Cardiac septum (tissue), 1 donor: ENCODE results near the gene GGTLC3. TPM values are rescaled to one million over a fixed set of nuclear protein-coding genes. Genes with fewer than 3 reads are reported as not detected.
"Not testable (repeated sequence)": the region's sequence is repeated elsewhere in the genome, so short reads cannot be mapped to it uniquely, and the experiment has no call there.

ENCODE experiments used
- DNase-seq: peaks from one replicate; pipeline ENCODE4 v3.0.0-alpha.2; 2020; ENCODE audit warnings: low spot score
- intact Hi-C: fragments of 100-400 bp; cut with DNase I; formaldehyde crosslinking; loops from one replicate; pipeline ENCODE4 v1.14.0; 2022
- long read RNA-seq: library from polyadenylated mRNA; unstranded; transcript quantifications from one replicate; pipeline ENCODE4 v2.0.0, GENCODE V29; 2021
- total RNA-seq: library from RNA; stranded (reverse); fragmentation: NEBNext Ultra II Directional; extraction: Animal tissue kit (Norgen Biotek cat#: 25700); gene quantifications from one replicate; pipeline ENCODE4 v1.2.1, GENCODE V29; 2021
- donor health status: DM: no; HTN: no; CAD: no.

The GGTLC3 gene
- not detected for total RNA-seq
- long read RNA-seq: 0 reads

DNA sequence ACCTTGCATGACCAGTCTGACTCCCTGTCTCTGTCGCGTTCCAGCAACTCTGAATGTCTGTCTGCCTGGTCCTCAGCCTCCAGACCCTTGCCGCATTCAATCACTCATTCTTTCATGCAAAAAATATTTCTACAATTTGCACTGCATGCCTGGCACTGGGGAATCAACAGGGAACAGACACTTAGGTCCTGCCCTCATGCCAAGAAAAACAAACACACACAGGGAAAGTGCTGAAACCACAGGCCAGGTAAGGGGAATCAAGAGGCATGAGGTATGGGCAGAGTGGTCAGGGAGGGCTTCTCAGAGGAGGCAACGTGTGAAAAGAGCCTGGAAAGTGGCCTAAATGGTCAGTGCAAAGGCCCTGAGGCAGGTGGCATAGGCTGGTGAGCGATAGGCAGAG is at the start of gene GGTLC3:
TSS of gene GGTLC3 (minus strand) at position 101 of the 400 bp plus-strand sequence. CDS start 264 bp downstream, outside the sequence.
- intact Hi-C loops, DNase-seq: not testable (repeated sequence)

DNA sequence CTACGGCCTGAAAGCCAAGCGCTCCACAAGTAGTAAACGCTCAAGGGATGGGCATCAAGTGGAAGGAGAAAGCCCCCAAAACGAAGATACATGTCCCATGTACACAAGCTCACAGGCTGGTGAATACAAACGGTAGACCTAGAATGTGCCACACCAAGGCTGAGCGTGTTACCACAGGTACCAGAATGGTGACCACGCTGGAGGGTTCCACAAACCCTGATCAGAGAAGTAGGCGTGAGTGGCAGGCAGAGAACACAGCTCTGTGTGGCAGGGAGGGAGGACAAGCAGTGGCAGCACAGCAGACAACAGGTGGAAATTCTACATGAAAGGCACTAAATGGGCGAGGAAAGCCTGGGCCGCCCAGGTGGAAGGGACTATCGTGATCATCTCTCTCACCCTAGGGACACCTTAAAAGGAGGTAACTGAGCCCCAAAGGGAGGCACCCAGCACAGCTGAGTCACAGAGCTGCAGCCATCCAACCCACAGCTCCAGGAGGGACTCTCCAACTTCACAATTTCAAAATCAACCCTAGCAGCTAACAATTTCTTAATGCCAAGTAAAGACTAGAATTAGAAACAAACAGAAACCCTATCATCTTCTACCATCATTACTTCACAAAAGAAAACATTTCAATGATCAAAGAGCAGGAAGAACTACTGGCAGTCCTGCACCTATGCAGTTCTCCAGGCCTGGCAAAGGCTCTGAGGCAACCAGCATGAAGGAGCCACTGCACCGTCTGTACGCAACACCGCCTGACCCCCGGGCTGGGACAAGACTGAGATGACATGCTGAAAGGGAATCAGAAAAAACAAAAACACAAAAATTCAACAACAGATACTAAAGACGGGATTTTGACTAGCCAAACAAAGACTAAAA is 42.4 kb upstream of the GGTLC3 start:
- DNase-seq, intact Hi-C loops: not testable (repeated sequence)

DNA sequence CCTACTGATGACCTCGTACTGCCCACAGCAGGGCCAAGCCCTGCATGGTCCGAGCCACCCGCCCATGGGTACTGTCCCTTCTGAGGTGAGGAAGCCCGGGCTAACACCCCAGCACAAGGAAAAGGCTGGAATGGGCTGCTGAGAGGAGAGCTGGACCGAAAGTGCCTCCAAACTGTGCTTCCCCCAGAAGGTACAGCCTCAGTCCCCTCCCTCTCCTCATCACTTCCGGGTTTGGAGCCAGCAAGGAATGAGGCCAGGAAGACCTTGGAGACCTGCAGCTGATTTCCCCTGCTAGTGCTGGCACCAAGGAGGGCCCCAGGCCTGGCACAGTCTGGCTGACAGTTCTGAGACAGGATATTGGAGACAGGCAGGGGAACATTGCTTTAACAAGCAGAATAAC is 41.0 kb upstream of the GGTLC3 start:
- DNase-seq, intact Hi-C loops: not testable (repeated sequence)

DNA sequence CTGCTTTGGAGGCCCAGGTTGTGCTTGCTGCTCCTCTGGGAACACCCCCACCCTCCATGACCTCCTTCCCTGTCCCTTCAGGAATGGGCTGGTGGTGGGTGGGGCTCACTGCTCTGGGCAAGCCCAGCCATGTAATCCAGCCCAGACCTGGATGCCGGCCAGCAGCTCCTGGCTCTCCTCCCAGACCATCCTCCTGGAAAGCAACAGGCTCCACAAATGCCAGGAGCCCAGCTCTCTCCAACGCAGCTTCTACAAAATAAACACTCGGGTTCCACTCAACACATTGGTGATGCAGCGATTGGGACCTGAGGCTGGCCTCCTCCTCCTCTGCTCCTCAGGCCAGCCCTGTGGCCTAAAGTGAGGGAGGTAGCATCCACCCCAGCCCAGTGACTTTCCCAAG is 40.6 kb upstream of the GGTLC3 start:
- DNase-seq: not testable (repeated sequence)

DNA sequence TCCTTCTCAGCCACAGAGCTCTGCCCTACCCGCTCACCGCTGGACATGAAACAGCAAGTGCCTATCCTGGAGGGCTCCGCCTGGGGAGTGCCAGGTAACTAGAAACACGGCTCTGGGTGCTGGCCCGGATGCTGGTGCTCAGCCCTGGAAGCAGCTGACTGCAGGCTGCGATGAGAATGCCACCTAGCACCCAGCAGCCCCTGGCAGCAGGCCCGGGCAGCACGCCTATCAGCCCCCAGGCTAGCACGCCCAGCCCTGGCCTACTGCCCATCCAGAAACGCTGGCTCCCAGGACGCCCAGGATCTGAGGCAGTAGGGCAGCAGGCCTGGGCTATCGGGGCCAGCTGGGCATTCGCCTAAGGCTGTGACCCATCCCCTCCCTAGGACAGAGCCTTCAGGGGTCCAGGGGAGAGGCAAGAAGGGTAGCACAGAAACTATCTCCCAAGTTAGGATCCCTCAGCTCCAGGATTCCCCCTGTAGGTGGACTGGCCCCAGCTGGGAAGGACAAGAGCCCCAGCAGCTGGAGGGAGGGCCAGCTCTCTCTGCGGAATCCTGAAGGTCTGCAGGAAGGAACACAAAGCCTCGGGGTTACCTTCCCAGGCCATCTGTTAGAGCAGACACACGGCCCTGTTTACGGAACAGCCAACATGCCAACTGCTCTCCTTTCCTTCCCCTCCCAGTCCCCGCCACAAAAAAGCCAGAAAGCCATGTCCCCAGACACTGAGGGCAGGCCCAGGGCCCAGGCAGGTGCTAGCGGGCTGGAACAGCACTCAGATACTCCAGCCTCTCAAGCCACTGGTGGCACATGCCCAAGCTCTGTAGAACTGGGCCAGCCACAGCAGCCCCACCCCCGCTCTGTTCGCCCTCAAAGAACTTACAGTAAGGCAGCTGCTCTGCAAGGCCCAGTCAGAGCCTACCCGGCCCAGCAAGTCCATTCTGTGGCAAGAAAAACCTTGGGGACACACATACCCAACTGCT is 36.6 kb upstream of the GGTLC3 start:
- intact Hi-C loops, DNase-seq: not testable (repeated sequence)

More for the DNA sequence above, 40.6 kb upstream of the GGTLC3 start:
- intact Hi-C loops: not testable (repeated sequence)

DNA sequence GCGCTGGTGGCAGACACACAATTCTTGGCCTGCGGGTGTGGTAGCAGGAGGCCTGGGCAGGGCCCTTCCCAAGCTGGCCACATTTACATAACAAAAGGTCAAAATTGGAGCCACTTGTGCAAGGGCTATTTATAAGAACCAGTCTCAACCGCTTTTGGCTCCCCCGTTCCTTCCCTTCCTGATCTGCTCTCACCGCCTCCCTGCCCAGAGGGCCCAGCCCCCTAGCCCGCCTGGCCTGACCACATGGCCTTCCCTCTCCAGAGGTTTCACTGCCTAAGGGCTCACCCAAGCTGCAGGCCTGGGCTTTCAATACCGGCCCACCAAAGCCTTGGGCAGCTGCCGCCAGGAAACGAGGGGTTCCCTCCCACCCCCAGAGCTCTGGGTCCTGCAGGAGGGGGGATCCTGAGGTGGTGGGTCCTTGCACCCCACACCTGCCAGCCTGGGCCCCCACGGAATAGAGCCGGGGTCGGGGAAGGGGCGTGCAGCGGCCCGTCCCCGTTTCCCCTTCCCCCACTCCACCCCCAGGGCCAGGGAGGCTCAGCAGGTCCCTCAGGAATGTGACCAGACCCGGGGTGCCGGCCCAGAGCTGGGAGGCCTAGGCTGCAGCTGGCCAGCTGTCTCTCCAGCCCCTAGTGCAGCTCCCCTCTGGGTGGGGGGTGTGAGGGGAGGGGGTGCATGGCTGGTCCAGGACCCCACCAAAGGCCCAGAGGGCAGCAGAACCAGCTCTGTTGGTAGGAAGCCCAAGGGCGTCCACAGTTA is 35.1 kb upstream of the GGTLC3 start:
- DNase-seq: not testable (repeated sequence)

DNA sequence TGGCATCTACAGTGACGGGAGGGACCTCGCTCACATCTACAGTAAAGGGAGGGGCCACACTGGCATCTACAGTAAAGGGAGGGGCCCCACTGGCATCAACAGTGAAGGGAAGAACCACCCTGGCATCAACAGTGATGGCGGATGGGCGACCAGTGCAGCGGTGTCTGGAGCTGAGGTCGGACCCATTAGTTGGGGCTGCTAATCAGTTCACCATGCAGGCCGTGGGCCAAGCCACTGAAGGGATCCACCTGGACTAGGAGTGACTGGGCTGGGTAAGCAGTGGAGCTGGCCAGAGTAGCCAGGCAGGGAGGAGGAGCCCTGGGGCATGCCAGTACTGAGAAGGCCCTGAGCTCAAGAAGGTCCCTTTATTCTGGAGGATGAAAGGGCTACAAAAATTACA is 33.1 kb upstream of the GGTLC3 start:
- not testable (repeated sequence) for DNase-seq

More for the DNA sequence above, 35.1 kb upstream of the GGTLC3 start:
- intact Hi-C loops: not testable (repeated sequence)

DNA sequence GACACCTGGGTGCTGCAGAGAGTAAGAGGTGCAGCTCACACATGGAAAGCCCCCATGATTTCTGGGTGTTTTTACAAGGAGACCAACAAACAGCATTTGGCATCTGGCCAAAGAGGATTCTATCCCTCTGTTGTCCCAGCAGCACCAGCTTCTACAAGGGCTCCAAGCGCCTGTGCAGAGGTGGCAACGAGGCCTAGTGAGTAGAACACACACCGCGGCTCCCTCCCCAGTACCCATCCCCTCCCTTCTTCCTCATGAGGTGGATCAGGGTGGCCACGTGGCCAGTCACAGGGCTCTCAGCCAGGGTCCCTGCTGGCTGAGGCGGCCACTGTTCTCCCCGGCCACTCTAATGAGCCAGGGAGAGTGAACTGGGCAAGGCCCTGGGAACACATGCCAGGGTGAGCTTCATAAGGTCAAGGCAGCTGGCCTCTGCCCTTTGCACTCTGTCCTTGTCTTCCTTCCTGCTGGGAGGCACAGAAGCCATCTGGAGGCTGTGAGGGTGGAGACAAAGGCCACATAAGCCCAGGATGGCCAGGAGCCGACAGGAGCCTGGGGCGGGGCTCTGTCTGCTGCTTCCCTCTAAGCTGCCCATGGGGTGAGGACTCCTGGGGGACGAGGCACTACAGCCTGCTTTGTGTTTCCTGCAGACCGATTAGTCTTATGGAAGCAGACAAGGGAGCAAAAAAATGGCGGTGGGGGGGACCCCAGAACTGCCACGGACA is 31.7 kb upstream of the GGTLC3 start:
- intact Hi-C loops, DNase-seq: not testable (repeated sequence)

More for the DNA sequence above, 33.1 kb upstream of the GGTLC3 start:
- intact Hi-C loops: not testable (repeated sequence)

DNA sequence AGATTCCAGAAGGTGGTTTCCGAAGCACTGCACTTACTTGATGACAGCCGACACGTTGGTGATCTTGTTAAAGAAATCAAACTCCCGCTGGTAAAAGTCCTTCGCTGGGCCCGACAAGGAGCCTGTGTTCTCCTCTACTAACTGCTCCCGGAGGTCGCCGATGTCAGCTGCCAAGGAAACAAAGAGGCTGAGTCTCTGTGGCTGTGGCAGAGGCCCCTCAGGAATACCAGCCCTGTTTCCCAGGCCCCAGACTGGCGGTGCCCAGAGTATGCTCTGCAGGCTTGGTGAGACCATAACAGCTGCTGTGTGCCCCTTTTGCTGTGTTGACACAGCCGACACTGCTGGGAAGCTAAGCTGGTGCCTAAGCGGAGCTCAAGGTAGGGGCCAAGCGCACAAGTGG is 26.7 kb upstream of the GGTLC3 start:
- intact Hi-C loops, DNase-seq: not testable (repeated sequence)

DNA sequence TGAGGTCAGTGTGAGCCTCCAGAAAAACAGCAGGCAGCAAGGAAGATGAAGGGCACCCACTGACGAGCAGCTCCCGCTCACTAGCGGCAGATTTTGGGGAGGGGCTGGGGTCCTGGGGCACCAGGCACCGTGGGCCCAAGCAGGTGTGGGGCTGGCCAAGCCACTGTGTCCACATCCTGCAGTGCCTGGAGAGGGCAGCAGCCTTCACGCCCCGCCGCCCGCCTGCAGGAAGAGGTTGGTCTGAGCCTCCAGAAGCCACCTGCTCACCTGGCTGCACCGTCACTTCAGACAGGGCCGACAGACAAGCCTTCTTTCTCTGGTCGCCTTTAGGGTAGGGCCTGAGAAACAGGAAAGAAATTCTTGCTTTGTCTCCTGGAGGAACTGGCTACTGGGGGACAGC is 25.4 kb upstream of the GGTLC3 start:
- intact Hi-C loops, DNase-seq: not testable (repeated sequence)

DNA sequence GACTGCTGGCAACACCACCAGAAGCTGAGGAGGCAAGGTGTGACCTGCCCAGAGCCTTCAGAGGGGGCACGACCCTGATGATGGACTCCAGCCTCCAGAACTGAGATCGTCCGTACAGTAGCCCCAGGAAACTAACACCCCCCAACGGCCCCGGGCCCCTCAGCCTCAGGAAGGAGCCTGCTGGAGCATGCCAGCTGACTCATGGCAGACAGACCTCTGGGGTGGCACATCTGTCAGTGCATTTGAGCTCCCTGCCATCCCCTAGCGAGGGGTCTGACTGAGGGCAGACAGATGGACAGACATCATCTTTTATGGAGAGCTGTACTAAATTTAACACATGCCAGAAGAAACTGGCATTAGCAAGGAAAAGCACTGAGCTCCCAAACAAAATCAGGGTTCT is 22.0 kb upstream of the GGTLC3 start:
- DNase-seq, intact Hi-C loops: not testable (repeated sequence)

DNA sequence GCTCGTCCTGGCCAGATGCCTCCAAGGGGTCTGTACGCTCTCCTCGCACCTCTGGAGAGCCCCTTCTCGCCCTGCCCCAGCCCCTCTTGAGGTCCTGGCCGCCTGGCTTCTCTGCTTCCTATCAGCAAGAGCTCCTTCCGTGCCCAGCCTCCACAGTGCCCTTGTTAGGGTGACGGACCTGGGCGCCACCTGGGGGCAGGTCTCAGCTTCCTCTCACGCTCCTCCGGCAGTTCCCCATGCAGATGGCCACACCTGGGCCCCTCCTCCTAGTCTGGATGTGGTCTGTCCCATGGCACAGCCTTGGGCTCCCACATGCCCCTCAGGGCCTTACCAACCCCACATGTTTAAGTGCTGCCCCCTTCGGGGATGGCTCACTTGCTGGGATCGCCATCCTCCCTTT is 16.4 kb upstream of the GGTLC3 start:
- DNase-seq, intact Hi-C loops: not testable (repeated sequence)

DNA sequence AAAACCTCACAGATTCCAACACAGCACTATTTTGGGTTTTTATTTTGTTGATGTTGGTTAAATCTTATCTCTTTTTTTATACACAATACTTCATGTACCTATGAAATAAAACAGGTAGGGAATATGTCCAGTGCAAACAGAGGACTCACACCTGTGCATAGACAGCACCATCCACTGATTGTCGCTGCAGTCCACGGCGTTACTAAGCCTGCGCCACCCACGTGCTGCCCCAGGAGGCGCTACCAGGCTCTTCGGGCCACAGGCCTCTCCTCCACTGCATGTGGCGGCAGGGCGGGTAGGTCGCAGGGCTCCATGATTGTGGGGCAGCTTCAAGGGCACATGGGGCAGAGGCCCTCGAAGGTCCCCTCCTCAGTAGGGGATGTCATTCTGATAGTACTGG is 15.7 kb upstream of the GGTLC3 start:
- DNase-seq, intact Hi-C loops: not testable (repeated sequence)

DNA sequence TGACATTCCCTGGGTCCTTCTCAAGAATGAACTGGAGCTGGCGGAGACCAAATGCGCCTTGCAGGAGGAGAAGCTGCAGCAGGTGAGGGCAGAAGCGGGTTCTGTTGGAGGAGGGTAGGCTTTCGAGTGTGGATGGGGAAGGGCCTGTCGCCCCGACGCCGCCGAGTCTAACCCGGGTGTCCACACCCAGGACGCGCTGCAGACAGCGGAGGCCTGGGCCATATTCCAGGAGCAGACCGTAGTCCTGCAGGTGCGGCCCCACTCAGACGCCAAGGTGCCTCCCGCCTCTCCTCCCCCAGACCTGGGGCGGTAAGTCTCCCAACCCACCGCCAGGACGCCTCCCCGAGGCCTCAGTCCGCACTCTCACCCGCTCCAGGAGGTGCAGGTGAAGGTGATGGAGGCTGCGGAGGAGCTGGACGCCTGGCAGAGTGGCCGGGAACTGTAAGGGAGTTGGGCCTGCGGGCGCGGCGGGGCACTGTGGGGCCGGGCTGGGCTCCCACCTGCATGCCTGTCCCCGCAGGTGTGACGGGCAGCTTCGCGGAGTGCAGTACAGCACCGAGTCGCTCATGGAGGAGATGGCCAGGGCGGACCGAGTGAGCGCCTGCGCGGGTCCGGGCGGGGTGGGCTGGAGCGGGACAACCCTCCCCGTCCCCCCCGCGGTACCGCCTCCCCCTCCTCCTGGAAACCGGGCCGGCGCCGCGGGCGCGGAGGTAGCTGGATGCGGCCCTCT is 11.6 kb upstream of the GGTLC3 start:
- intact Hi-C loops, DNase-seq: not testable (repeated sequence)

DNA sequence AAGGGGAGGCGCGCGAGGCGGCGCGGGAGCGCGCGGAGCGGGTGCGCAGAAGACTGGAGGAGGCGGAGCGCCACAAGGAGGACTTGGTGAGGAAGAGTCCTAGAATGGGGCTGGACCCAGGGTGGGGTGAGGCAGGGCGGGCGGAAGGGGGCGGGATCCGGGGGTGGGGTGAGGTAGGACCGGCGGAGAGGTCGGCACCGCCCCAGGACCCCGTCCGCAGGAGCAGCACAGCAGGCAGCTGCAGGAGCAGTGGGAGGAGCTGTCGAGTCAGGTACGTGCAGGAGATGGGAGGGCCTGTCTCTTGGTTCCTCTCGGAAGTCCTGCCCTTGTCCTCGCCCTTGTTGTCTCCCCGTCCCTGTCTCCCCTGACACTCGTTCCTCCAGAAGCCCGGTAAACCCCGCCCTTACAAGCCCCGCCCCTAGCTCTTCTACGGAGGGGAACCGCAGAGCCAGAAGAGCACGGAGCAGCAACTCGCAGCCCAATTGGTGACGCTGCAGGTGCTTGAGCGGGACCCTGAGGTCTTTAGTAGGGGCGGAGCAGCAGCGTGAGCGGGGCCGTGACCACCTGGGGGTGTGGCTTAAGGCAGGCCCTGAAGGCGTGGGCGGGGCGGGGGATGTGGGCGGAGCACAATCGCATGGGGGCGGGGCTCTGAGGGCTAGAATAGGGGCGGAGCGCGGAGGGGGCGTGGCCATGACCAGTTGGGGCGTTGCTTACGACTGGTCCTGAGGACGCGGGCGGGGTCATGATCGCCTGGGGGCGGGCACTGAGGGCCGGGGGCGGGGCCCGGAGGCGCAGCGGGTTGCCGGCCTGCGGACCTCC is 10.8 kb upstream of the GGTLC3 start:
- intact Hi-C loops: not testable (repeated sequence)
- DNase-seq: peak; percentile 91

DNA sequence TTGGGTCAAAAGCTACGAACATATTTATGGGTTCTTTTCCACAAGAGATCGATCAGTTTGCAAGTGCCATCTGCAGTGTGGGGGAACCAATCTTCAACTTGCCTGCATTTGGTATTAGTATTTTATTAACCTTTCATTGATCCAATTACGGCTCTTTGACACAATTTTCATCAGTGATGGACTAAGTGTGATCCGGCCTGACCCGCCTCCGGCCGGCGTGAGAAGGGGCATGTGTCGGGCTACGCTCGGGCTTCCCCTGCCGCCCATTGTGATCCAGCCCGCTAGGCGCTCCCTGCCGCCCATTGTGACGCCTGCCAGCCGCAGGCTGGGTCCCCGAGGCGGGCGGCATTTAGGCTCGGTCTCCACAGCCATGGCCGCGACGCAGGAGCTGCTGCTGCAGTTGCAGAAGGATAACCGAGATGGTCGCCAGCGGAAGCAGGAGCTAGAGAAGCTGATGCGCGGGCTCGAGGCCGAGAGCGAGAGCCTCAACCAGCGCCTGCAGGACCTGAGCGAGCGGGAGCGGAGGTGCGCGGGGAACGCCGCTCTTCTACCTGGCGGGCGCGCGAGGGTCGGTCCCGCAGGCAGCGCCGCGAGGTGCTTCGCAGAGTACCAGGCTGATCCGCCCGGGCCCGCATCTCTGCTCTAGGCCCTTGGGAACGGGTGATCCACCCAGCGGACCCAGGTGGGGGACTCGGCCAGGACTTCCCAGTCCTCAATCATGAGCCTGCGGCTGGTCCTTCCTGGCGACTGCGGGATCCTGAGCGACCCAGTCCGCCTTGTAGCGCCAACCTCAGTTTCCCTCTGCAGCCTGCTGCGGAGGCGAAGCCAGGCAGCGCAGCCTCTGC is 10.0 kb upstream of the GGTLC3 start, which contains the start of gene TMEM191B:
TSS of gene TMEM191B (plus strand) at position 51 of the 845 bp plus-strand sequence. CDS start at position 230, 179 bp downstream.
- intact Hi-C loops, DNase-seq: not testable (repeated sequence)
